Panc1 (cell line): ENCODE measurements around the gene FGA. TPM values are rescaled to one million over a fixed set of nuclear protein-coding genes. Genes with fewer than 3 reads are reported as not detected.

Experiments used
- ATAC-seq: fragments of 200-7000 bp; cut with Tn5 transposase; 2 replicates; pipeline ENCODE4 v1.9.1; 2020; ENCODE audit warnings: mild to moderate bottlenecking, moderate library complexity
- BruUV-seq: library from RNA; stranded (reverse); fragments of 400-500 nt; replicated peaks from 2 replicates; lab custom pipeline; 2021; lab: Mats Ljungman, UMichigan
- CTCF ChIA-PET: fragments of 300-600 bp; sonication (Branson Sonifier 250); formaldehyde crosslinking; loops from one replicate; lab custom pipeline; 2022; ENCODE audit warnings: antibody characterized with exemption; lab: Charles Lee
- POLR2A ChIA-PET: fragments of 300-600 bp; sonication (Branson Sonifier 250); formaldehyde crosslinking; loops from one replicate; lab custom pipeline; 2022; ENCODE audit warnings: antibody characterized with exemption; lab: Charles Lee
- DNase-seq: peaks from one replicate; pipeline ENCODE4 v3.0.0-alpha.2; 2010; ENCODE audit warnings: low read depth, low spot score
- H3K27ac ChIP-seq: 2 replicates; pipeline ENCODE4 v1.5.1; 2011; ENCODE audit warnings: mild to moderate bottlenecking, low read length, inconsistent platforms
- H3K27me3 ChIP-seq: fragments of 200-500 bp; sonication (Bioruptor generic); 2 replicates; pipeline ENCODE4 v1.6.0; 2014; ENCODE audit warnings: low read length, inconsistent platforms; ENCODE audit not compliant: control insufficient read depth, insufficient read depth
- H3K36me3 ChIP-seq: fragments of 200-500 bp; sonication (Bioruptor generic); 2 replicates; pipeline ENCODE4 v1.5.1; 2014; ENCODE audit warnings: inconsistent platforms, mild to moderate bottlenecking, low read length, moderate library complexity; ENCODE audit not compliant: control insufficient read depth, insufficient read depth
- H3K4me1 ChIP-seq: 2 replicates; pipeline ENCODE4 v1.5.1; 2011; ENCODE audit warnings: inconsistent platforms, mild to moderate bottlenecking, low read length, moderate library complexity; ENCODE audit not compliant: control insufficient read depth, insufficient read depth
- H3K4me3 ChIP-seq, 2 experiments: 2 replicates each; pipeline ENCODE4 v1.5.1; 2011 to 2012; ENCODE audit warnings: low read depth in 2 of 2, low read length in 2 of 2, mild to moderate bottlenecking in 2 of 2, inconsistent platforms in 1 of 2, moderate library complexity in 1 of 2
- H3K9me3 ChIP-seq: fragments of 200-500 bp; sonication (Bioruptor generic); 2 replicates; pipeline ENCODE4 v1.5.1; 2014; ENCODE audit warnings: low read depth, mild to moderate bottlenecking, inconsistent platforms, low read length, moderate library complexity; ENCODE audit not compliant: control insufficient read depth, insufficient read depth
- POLR2AphosphoS5 ChIP-seq: IDR thresholded peaks from 2 replicates; pipeline ENCODE4 v1.6.1; 2012; ENCODE audit warnings: mild to moderate bottlenecking, low read depth, low read length, moderate library complexity
- SIN3A ChIP-seq: IDR thresholded peaks from 2 replicates; pipeline ENCODE4 v1.6.1; 2012; ENCODE audit warnings: low read depth, mild to moderate bottlenecking, low read length, moderate library complexity, borderline replicate concordance; ENCODE audit not compliant: insufficient read depth
- TCF7L2 ChIP-seq: IDR thresholded peaks from 2 replicates; pipeline ENCODE4 v1.6.1; 2011; ENCODE audit warnings: mild to moderate bottlenecking, low read depth, low read length, inconsistent platforms
- in situ Hi-C: cut with HindIII; loops from 2 replicates; pipeline ENCODE4 v1.10.0; 2016; ENCODE audit warnings: low sequenced_read_pairs, low pct_unique_long_range_greater_than_20kb
- intact Hi-C: fragments of 100-400 bp; cut with micrococcal nuclease; formaldehyde crosslinking; loops from one replicate; pipeline ENCODE4 v1.10.0; 2022; ENCODE audit not compliant: unreplicated experiment
- total RNA-seq: library from RNA; stranded (reverse); gene quantifications from one replicate; pipeline ENCODE4 v1.2.1, GENCODE V29; 2021; ENCODE audit not compliant: unreplicated experiment
- TF ChIP-seq, protein P1 (sequence below), 2 experiments: IDR thresholded peaks; 2 replicates each; pipeline ENCODE4 v1.6.1; 2011 to 2012; ENCODE audit warnings: low read depth in 2 of 2, control low read depth in 1 of 2, low read length in 1 of 2, mild to moderate bottlenecking in 1 of 2, moderate library complexity in 1 of 2; ENCODE audit not compliant: insufficient read depth in 1 of 2
- TF ChIP-seq, protein P2 (sequence below): fragments of 450-650 bp; IDR thresholded peaks from 2 replicates; pipeline ENCODE4 v1.5.1; 2017; ENCODE audit warnings: mild to moderate bottlenecking

Gene FGA
- total RNA-seq, 1 experiment from 2014 or later: 2.7 TPM

DNA sequence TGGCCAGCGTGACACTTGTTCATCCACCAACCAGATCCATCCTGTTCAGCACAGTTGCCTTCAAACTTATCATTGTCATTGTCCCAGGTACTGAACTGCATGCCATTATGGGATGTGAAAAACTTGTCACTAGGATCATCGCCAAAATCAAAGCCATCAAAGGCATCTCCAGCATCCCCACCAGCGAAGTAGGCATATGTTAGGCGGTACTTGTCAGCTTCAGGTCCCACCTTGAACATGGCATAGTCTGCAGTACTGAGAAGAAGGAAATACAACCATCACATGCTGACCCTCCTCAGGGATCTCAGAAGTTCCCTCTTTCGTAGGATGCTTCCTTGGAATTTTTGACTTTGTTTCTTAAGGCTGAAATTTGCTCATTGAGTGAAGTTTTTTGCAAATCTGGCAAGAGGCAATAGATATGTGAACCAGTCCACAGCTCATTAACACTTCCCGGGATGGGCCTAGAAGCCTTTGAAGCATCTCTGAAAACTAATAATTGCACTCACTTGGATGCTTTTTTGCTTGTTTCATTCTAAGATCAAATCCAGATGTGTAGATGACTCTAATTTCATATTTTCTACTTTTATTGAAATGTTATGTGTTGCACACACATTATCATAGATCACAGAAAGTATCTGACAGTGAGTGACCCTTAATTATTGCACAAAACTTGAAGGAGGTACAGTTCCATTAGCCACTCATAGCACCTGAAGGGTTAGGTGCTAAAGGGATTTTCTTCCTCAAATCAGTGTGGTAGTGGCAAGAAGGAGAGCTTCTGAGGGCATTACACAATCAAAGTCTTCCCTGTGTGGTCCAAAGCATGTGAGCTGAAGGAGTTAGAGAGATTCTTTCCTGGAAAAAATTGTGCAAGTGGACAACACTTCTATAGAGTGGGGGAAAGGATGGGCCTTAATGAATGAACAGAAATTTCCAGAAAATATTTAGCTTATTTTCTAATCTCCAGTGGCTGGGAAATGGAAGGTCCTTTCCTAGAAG, 16.5 kb upstream of the FGA start:
- H3K9me3 ChIP-seq: no peaks in the 10 kb centered on the region
- DNase-seq (no peak), ATAC-seq (no peak)
- H3K27ac ChIP-seq: no peak overlapping the region
- in situ Hi-C loops: no loop called here
- H3K36me3 ChIP-seq: no peaks in the 10 kb centered on the region
- H3K4me1 ChIP-seq: no peaks in the 10 kb centered on the region
- POLR2A ChIA-PET: no interaction called here
- intact Hi-C loops: no loop called here
- no TSS peak for BruUV-seq
- TF ChIP-seq, protein P1, sequence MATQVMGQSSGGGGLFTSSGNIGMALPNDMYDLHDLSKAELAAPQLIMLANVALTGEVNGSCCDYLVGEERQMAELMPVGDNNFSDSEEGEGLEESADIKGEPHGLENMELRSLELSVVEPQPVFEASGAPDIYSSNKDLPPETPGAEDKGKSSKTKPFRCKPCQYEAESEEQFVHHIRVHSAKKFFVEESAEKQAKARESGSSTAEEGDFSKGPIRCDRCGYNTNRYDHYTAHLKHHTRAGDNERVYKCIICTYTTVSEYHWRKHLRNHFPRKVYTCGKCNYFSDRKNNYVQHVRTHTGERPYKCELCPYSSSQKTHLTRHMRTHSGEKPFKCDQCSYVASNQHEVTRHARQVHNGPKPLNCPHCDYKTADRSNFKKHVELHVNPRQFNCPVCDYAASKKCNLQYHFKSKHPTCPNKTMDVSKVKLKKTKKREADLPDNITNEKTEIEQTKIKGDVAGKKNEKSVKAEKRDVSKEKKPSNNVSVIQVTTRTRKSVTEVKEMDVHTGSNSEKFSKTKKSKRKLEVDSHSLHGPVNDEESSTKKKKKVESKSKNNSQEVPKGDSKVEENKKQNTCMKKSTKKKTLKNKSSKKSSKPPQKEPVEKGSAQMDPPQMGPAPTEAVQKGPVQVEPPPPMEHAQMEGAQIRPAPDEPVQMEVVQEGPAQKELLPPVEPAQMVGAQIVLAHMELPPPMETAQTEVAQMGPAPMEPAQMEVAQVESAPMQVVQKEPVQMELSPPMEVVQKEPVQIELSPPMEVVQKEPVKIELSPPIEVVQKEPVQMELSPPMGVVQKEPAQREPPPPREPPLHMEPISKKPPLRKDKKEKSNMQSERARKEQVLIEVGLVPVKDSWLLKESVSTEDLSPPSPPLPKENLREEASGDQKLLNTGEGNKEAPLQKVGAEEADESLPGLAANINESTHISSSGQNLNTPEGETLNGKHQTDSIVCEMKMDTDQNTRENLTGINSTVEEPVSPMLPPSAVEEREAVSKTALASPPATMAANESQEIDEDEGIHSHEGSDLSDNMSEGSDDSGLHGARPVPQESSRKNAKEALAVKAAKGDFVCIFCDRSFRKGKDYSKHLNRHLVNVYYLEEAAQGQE (IDR thresholded peaks at IDR 0.05; ENCODE audit: insufficient read depth in 1 of 2, low read depth in 2 of 2, low read length in 1 of 2): no peak
- TF ChIP-seq POLR2AphosphoS5 (no peak), TCF7L2 (no peak), SIN3A (no peak)
- TF ChIP-seq, protein P2, sequence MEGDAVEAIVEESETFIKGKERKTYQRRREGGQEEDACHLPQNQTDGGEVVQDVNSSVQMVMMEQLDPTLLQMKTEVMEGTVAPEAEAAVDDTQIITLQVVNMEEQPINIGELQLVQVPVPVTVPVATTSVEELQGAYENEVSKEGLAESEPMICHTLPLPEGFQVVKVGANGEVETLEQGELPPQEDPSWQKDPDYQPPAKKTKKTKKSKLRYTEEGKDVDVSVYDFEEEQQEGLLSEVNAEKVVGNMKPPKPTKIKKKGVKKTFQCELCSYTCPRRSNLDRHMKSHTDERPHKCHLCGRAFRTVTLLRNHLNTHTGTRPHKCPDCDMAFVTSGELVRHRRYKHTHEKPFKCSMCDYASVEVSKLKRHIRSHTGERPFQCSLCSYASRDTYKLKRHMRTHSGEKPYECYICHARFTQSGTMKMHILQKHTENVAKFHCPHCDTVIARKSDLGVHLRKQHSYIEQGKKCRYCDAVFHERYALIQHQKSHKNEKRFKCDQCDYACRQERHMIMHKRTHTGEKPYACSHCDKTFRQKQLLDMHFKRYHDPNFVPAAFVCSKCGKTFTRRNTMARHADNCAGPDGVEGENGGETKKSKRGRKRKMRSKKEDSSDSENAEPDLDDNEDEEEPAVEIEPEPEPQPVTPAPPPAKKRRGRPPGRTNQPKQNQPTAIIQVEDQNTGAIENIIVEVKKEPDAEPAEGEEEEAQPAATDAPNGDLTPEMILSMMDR: no peak
- H3K4me3 ChIP-seq: no peak overlapping the region
- CTCF ChIA-PET: no interaction called here
- H3K27me3 ChIP-seq: no peaks in the 10 kb centered on the region

DNA sequence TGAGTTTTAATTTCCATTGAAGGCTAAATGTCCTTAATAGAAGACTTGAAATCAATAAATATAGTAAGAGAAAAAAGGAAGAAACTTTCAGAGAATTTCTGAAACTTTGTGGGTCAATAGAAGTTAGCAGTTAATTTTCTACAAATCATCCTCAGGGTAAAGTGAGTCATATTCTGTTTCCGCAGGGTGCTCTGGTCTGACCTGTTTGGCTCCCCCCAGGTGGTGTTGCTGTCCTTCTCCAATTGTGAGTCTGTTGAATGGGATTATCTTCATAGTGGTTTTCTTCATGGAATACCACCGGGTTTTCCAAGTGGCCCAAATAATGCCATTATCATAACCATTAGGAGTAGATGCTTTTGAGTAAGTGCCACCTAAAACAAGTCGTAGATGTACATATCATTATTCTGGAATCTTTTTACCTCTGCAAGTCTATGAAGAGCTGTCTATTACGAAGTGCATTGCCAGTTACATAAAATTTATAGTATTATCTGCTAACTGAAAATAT, 14.2 kb upstream of the FGA start:
- Histone ChIP-seq H3K27ac (no peak overlapping the region), H3K4me1 (no peaks in the 10 kb centered on the region), H3K36me3 (no peaks in the 10 kb centered on the region), H3K9me3 (no peaks in the 10 kb centered on the region), H3K4me3 (no peak overlapping the region), H3K27me3 (no peaks in the 10 kb centered on the region)
- BruUV-seq: no TSS peak
- TF ChIP-seq, protein P2: no peak
- TF ChIP-seq POLR2AphosphoS5 (no peak), TCF7L2 (no peak), SIN3A (no peak)
- TF ChIP-seq, protein P1 (IDR thresholded peaks at IDR 0.05; ENCODE audit: insufficient read depth in 1 of 2, low read depth in 2 of 2, low read length in 1 of 2): no peak
- CTCF ChIA-PET: no interaction called here
- intact Hi-C loops (no loop called here), in situ Hi-C loops (no loop called here)
- no peak for DNase-seq
- no peak for ATAC-seq
- POLR2A ChIA-PET: no interaction called here
